ENCODE results near the gene TPCN1.

TPCN1 gene

GRCh38 chr12:113221181-113221996 is at the start of gene TPCN1:
TSS of gene TPCN1 (plus strand) at chr12:113221464. CDS start at chr12:113226853, 5,389 bp downstream.
- DNase-seq: peak; percentile 99

- no peak for DNase-seq
These were observed 49.7 kb upstream of the TPCN1 start for GRCh38 chr12:113171543-113171942.

- DNase-seq: no peak
These were observed 49.1 kb upstream of the TPCN1 start for GRCh38 chr12:113172185-113172584.

- no peak for DNase-seq
These were observed 48.1 kb upstream of the TPCN1 start for GRCh38 chr12:113173081-113173698.

- peak; percentile 58 for DNase-seq
These were observed 46.5 kb upstream of the TPCN1 start for GRCh38 chr12:113174461-113175384.

- no peak for DNase-seq
These were observed 42.2 kb upstream of the TPCN1 start for GRCh38 chr12:113179023-113179422.

- DNase-seq: no peak
These were observed 40.9 kb upstream of the TPCN1 start for GRCh38 chr12:113180333-113180732.

GRCh38 chr12:113181975-113182374 is 39.3 kb upstream of the TPCN1 start:
- no peak for DNase-seq

GRCh38 chr12:113183030-113183589 is 38.2 kb upstream of the TPCN1 start:
- no peak for DNase-seq

GRCh38 chr12:113184098-113184899 is 37.0 kb upstream of the TPCN1 start:
- peak; percentile 94 for DNase-seq

GRCh38 chr12:113184900-113185179 is 36.4 kb upstream of the TPCN1 start:
- peak; percentile 94 for DNase-seq

- DNase-seq: peak; percentile 64
These were observed 35.9 kb upstream of the TPCN1 start, which contains the start of the genes DDX54 and RITA1 for GRCh38 chr12:113185180-113186032. TSS of gene DDX54 (minus strand) at chr12:113185478. CDS start at chr12:113185451, 27 bp downstream. TSS of gene RITA1 (plus strand) at chr12:113185721. CDS start at chr12:113186747, 1,026 bp downstream.

GRCh38 chr12:113186033-113186365 is 35.3 kb upstream of the TPCN1 start:
- peak; percentile 23 for DNase-seq

GRCh38 chr12:113186666-113187325 is 34.5 kb upstream of the TPCN1 start:
- no peak for DNase-seq

GRCh38 chr12:113189361-113189760 is 31.9 kb upstream of the TPCN1 start:
- DNase-seq: no peak

- peak; percentile 13 for DNase-seq
These were observed 30.5 kb upstream of the TPCN1 start for GRCh38 chr12:113190761-113191160.

- DNase-seq: no peak
These were observed 30.0 kb upstream of the TPCN1 start for GRCh38 chr12:113191227-113191626.

- no peak for DNase-seq
These were observed 26.3 kb upstream of the TPCN1 start for GRCh38 chr12:113194971-113195391.

GRCh38 chr12:113195598-113195997 is 25.7 kb upstream of the TPCN1 start:
- DNase-seq: no peak

GRCh38 chr12:113196582-113196981 is 24.7 kb upstream of the TPCN1 start:
- no peak for DNase-seq

- peak; percentile 79 for DNase-seq
These were observed 24.3 kb upstream of the TPCN1 start for GRCh38 chr12:113196990-113197389.
